Osteoblast (primary cell): ENCODE results near the gene TCF7L1. TPM values are rescaled to one million over a fixed set of nuclear protein-coding genes. Genes with fewer than 3 reads are reported as not detected.

Experiments used
- DNase-seq: peaks from one replicate; pipeline ENCODE4 v3.0.0; 2011; ENCODE audit warnings: low spot score, mixed read lengths; ENCODE audit not compliant: insufficient read length; ENCODE audit errors: missing footprints
- H2AFZ ChIP-seq: 2 replicates; pipeline ENCODE4 v1.6.0; 2011; ENCODE audit warnings: mild to moderate bottlenecking, low read length
- H3K27ac ChIP-seq: 2 replicates; pipeline ENCODE4 v1.5.1; 2011; ENCODE audit warnings: mild to moderate bottlenecking, low read depth, low read length, moderate library complexity
- H3K27me3 ChIP-seq: 2 replicates; pipeline ENCODE4 v1.6.0; 2012; ENCODE audit warnings: mild to moderate bottlenecking, control low read depth, inconsistent platforms, low read length, moderate library complexity; ENCODE audit not compliant: insufficient read depth
- H3K36me3 ChIP-seq: 2 replicates; pipeline ENCODE4 v1.5.1; 2011; ENCODE audit warnings: mild to moderate bottlenecking, low read length, control low read depth, moderate library complexity; ENCODE audit not compliant: insufficient read depth
- H3K4me1 ChIP-seq: 2 replicates; pipeline ENCODE4 v1.5.1; 2011; ENCODE audit warnings: mild to moderate bottlenecking, low read length, control low read depth, moderate library complexity; ENCODE audit not compliant: insufficient read depth
- H3K4me2 ChIP-seq: 2 replicates; pipeline ENCODE4 v1.6.0; 2011; ENCODE audit warnings: mild to moderate bottlenecking, low read length; ENCODE audit not compliant: insufficient read depth
- H3K4me3 ChIP-seq: fragments of 200-600 bp; sonication (generic); 3 replicates; pipeline ENCODE4 v1.5.1; 2012; ENCODE audit warnings: mild to moderate bottlenecking, low read length, inconsistent platforms; ENCODE audit not compliant: insufficient read depth
- H3K79me2 ChIP-seq: 2 replicates; pipeline ENCODE4 v1.6.0; 2012; ENCODE audit warnings: mild to moderate bottlenecking, low read length, control low read depth, inconsistent platforms; ENCODE audit not compliant: insufficient read depth
- H3K9me3 ChIP-seq: 2 replicates; pipeline ENCODE4 v1.5.1; 2011; ENCODE audit warnings: low read depth, low read length, control low read depth
- H4K20me1 ChIP-seq: 2 replicates; pipeline ENCODE4 v1.6.0; 2012; ENCODE audit warnings: mild to moderate bottlenecking, low read length, control low read depth; ENCODE audit not compliant: insufficient read depth
- total RNA-seq: library from RNA; depleted of rRNA; stranded (reverse); fragments of >200 nt; gene quantifications from 2 replicates; pipeline ENCODE4 v1.2.3, GENCODE V29; 2012
- TF ChIP-seq, protein P1 (sequence below): IDR thresholded peaks from 2 replicates; pipeline ENCODE4 v1.5.1; 2011; ENCODE audit warnings: mild to moderate bottlenecking, low read depth, low read length, moderate library complexity; ENCODE audit errors: extremely low read depth

TCF7L1 gene
- total RNA-seq, 1 donor: 2.5 TPM

- peak; percentile 78 for DNase-seq
These were observed 49.9 kb downstream of the TCF7L1 start for GRCh38 chr2:85183076-85183475.

DNA sequence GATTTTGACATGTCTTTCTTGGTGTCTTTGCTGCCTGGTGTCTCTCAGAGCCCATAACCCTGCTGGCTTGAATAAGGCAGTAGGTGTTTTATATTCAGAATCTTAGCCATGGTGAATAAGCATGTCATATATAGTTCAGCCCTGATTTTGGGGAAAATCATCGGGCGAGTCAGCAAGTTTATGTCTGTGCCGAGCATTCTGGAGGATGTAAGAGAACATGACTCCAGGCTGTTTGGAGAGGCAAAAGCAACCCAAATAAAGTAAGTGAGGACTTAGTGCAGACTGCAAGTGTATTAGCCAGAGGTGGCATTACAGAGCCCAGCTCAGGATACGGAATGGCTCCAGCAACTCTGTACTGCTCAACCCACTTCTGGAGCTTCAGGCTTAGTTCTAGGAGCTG lies 50.3 kb downstream of the TCF7L1 start:
- H3K27ac ChIP-seq: no peak overlapping the region
- H3K4me2 ChIP-seq: peak overlapping the region; percentile 21
- H3K36me3 ChIP-seq: no peaks in the 10 kb centered on the region
- H3K9me3 ChIP-seq: no peaks in the 10 kb centered on the region
- TF ChIP-seq, protein P1, sequence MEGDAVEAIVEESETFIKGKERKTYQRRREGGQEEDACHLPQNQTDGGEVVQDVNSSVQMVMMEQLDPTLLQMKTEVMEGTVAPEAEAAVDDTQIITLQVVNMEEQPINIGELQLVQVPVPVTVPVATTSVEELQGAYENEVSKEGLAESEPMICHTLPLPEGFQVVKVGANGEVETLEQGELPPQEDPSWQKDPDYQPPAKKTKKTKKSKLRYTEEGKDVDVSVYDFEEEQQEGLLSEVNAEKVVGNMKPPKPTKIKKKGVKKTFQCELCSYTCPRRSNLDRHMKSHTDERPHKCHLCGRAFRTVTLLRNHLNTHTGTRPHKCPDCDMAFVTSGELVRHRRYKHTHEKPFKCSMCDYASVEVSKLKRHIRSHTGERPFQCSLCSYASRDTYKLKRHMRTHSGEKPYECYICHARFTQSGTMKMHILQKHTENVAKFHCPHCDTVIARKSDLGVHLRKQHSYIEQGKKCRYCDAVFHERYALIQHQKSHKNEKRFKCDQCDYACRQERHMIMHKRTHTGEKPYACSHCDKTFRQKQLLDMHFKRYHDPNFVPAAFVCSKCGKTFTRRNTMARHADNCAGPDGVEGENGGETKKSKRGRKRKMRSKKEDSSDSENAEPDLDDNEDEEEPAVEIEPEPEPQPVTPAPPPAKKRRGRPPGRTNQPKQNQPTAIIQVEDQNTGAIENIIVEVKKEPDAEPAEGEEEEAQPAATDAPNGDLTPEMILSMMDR: no peak
- peak; percentile 81 for DNase-seq
- H3K27me3 ChIP-seq: no peaks in the 10 kb centered on the region
- peaks cover 59% of the 10 kb centered on the region for H4K20me1 ChIP-seq
- H3K79me2 ChIP-seq: peaks cover 46% of the 10 kb centered on the region
- H3K4me1 ChIP-seq: peaks cover 26% of the 10 kb centered on the region
- H3K4me3 ChIP-seq: no peak overlapping the region
- H2AFZ ChIP-seq: no peak overlapping the region

More at GRCh38 chr2:85183076-85183475, 49.9 kb downstream of the TCF7L1 start:
- H3K27ac ChIP-seq: no peak overlapping the region
- H3K36me3 ChIP-seq: no peaks in the 10 kb centered on the region
- peak overlapping the region; percentile 21 for H3K4me2 ChIP-seq
- H3K79me2 ChIP-seq: peaks cover 49% of the 10 kb centered on the region
- peaks cover 59% of the 10 kb centered on the region for H4K20me1 ChIP-seq
- no peak overlapping the region for H3K4me3 ChIP-seq
- no peaks in the 10 kb centered on the region for H3K9me3 ChIP-seq
- H3K27me3 ChIP-seq: no peaks in the 10 kb centered on the region
- peaks cover 26% of the 10 kb centered on the region for H3K4me1 ChIP-seq
- H2AFZ ChIP-seq: no peak overlapping the region
- TF ChIP-seq, protein P1: no peak

DNA sequence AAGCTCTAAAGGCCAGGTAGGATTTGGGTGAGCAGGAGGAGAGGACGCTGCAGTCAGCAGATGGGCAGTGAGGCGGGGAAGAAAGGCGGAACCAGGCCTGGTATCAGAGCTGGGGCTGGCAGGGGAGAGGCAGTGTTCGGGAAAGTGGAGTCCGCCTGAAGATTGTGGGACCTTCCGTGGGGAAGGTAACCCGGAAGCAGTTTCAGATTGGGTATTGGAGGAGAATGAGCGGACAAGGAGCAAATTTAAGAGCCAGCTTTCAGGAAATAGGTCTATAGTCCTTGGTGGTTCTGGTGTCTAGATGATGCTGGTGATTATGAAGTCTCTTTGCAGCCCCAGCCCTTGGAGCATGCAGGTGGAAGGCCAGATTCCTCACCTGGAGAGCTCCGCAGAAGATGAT lies 51.0 kb downstream of the TCF7L1 start:
- no peaks in the 10 kb centered on the region for H3K9me3 ChIP-seq
- no peak for DNase-seq
- peaks cover 41% of the 10 kb centered on the region for H3K79me2 ChIP-seq
- no peak overlapping the region for H3K4me3 ChIP-seq
- no peaks in the 10 kb centered on the region for H3K27me3 ChIP-seq
- H3K27ac ChIP-seq: no peak overlapping the region
- peaks cover 26% of the 10 kb centered on the region for H3K4me1 ChIP-seq
- peaks cover 54% of the 10 kb centered on the region for H4K20me1 ChIP-seq
- TF ChIP-seq, protein P1: no peak
- H3K4me2 ChIP-seq: no peak overlapping the region
- H3K36me3 ChIP-seq: no peaks in the 10 kb centered on the region
- H2AFZ ChIP-seq: no peak overlapping the region

DNA sequence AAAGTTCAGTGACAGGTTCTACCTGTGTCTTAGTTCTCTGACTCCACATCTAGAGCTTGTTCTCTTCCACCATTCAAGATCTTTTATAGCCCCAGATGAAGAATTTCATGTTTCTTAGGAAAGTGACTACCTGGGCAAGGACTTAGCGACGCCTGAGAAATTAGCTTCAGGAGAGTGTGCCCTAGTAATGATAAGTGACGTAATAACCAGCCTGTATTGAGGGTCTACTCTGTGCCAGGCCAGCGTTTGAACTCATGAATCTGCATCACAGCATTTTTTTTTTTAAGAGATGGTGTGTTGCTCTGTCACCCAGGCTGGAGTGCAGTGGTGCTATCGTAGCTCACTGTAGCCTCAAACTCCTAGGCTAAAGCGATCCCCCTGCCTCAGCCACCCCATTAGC lies 51.8 kb downstream of the TCF7L1 start:
- Histone ChIP-seq H3K4me2 (no peak overlapping the region), H3K27ac (no peak overlapping the region), H4K20me1 (peaks cover 55% of the 10 kb centered on the region), H3K4me3 (no peak overlapping the region), H3K4me1 (peaks cover 26% of the 10 kb centered on the region), H2AFZ (no peak overlapping the region), H3K79me2 (peaks cover 49% of the 10 kb centered on the region), H3K9me3 (no peaks in the 10 kb centered on the region), H3K36me3 (no peaks in the 10 kb centered on the region), H3K27me3 (no peaks in the 10 kb centered on the region)
- TF ChIP-seq, protein P1: no peak
- no peak for DNase-seq
